Activated T-helper 2 cell treated with anti-CD3 and anti-CD28 coated beads, Interferon-gamma antibody, Interleukin-2, Interleukin-4, amounts not matched to agents 10 μg/mL and 5 μg/mL and 100 μg/mL, durations not matched to agents 14 hours and 24 hours and 36 hours (primary cell): ENCODE results near the gene REG1A. TPM values are rescaled to one million over a fixed set of nuclear protein-coding genes. Genes with fewer than 3 reads are reported as not detected.

Source experiments
- DNase-seq: peaks from one replicate; pipeline ENCODE4 v3.0.0; 2021; ENCODE audit warnings: low spot score
- H3K27ac Mint-ChIP-seq: one replicate; pipeline ENCODE4 v1.8.0; 2021; ENCODE audit warnings: mixed read lengths
- H3K27me3 Mint-ChIP-seq: one replicate; pipeline ENCODE4 v1.8.0; 2021; ENCODE audit warnings: low read depth, mixed read lengths
- H3K36me3 Mint-ChIP-seq: one replicate; pipeline ENCODE4 v1.8.0; 2021; ENCODE audit warnings: low read depth, mixed read lengths
- H3K4me1 Mint-ChIP-seq: one replicate; pipeline ENCODE4 v1.8.0; 2021; ENCODE audit warnings: low read depth, mixed read lengths
- H3K4me3 Mint-ChIP-seq: one replicate; pipeline ENCODE4 v1.8.0; 2021; ENCODE audit warnings: low read depth, mild to moderate bottlenecking, moderate library complexity, mixed read lengths
- H3K9me3 Mint-ChIP-seq: one replicate; pipeline ENCODE4 v1.8.0; 2021; ENCODE audit warnings: mixed read lengths
- intact Hi-C: fragments of 100-400 bp; cut with micrococcal nuclease; formaldehyde crosslinking; loops from one replicate; pipeline ENCODE4 v1.15.1; 2023
- total RNA-seq: library from RNA; stranded (reverse); gene quantifications from 2 replicates; pipeline ENCODE4 v1.2.3, GENCODE V29; 2022

REG1A gene
- not detected in 2 replicates for total RNA-seq

- no peak for DNase-seq
- intact Hi-C loops, result no loop called here
- no peaks in the 10 kb centered on the region for H3K27me3 Mint-ChIP-seq
- peaks cover 17% of the 10 kb centered on the region for H3K9me3 Mint-ChIP-seq
- H3K4me3 Mint-ChIP-seq, result no peak within 1 kb of the TSS
- H3K36me3 Mint-ChIP-seq, result no peaks in the 10 kb centered on the region
- H3K4me1 Mint-ChIP-seq, result no peaks in the 10 kb centered on the region
- H3K27ac Mint-ChIP-seq, result no peak within 1 kb of the TSS
Measured at GRCh38 chr2:79120194-79120713, at the start of gene REG1A. Gene REG1A, plus strand, starts transcription at chr2:79120488. Its CDS starts 374 bp downstream, at chr2:79120862.

- no peaks in the 10 kb centered on the region for H3K27me3 Mint-ChIP-seq
Measured at GRCh38 chr2:79071078-79071477, 49.2 kb upstream of the REG1A start.

GRCh38 chr2:79082987-79083386, 37.3 kb upstream of the REG1A start:
- Mint-ChIP-seq H3K4me1 (no peaks in the 10 kb centered on the region), H3K36me3 (no peaks in the 10 kb centered on the region), H3K27me3 (no peaks in the 10 kb centered on the region), H3K9me3 (peaks cover 43% of the 10 kb centered on the region), H3K4me3 (no peak overlapping the region), H3K27ac (no peak overlapping the region)
- intact Hi-C loops, result no loop called here
- DNase-seq, result no peak

More at GRCh38 chr2:79071078-79071477, 49.2 kb upstream of the REG1A start:
- peaks cover 21% of the 10 kb centered on the region for H3K9me3 Mint-ChIP-seq
- no peaks in the 10 kb centered on the region for H3K36me3 Mint-ChIP-seq
- intact Hi-C loops, result no loop called here
- DNase-seq, result no peak
- no peak overlapping the region for H3K27ac Mint-ChIP-seq
- no peak overlapping the region for H3K4me3 Mint-ChIP-seq
- no peaks in the 10 kb centered on the region for H3K4me1 Mint-ChIP-seq

GRCh38 chr2:79083597-79084251, 36.6 kb upstream of the REG1A start:
- Mint-ChIP-seq H3K4me1 (no peaks in the 10 kb centered on the region), H3K36me3 (no peaks in the 10 kb centered on the region), H3K27ac (no peak overlapping the region), H3K27me3 (no peaks in the 10 kb centered on the region), H3K4me3 (no peak overlapping the region), H3K9me3 (peaks cover 43% of the 10 kb centered on the region)
- intact Hi-C loops, result no loop called here
- no peak for DNase-seq

GRCh38 chr2:79084495-79085135, 35.7 kb upstream of the REG1A start:
- no peak for DNase-seq
- Mint-ChIP-seq H3K9me3 (peaks cover 35% of the 10 kb centered on the region), H3K4me1 (no peaks in the 10 kb centered on the region), H3K36me3 (no peaks in the 10 kb centered on the region), H3K4me3 (no peak overlapping the region), H3K27me3 (no peaks in the 10 kb centered on the region), H3K27ac (no peak overlapping the region)
- intact Hi-C loops, result no loop called here

GRCh38 chr2:79085382-79085781, 34.9 kb upstream of the REG1A start:
- no peaks in the 10 kb centered on the region for H3K4me1 Mint-ChIP-seq

GRCh38 chr2:79086255-79086654, 34.0 kb upstream of the REG1A start:
- no peaks in the 10 kb centered on the region for H3K36me3 Mint-ChIP-seq
- H3K4me3 Mint-ChIP-seq, result no peak overlapping the region
- no peak for DNase-seq
- peaks cover 33% of the 10 kb centered on the region for H3K9me3 Mint-ChIP-seq
- no peak overlapping the region for H3K27ac Mint-ChIP-seq
- H3K27me3 Mint-ChIP-seq, result no peaks in the 10 kb centered on the region
- intact Hi-C loops, result no loop called here
- no peaks in the 10 kb centered on the region for H3K4me1 Mint-ChIP-seq

More at GRCh38 chr2:79085382-79085781, 34.9 kb upstream of the REG1A start:
- H3K36me3 Mint-ChIP-seq, result no peaks in the 10 kb centered on the region
- no peak overlapping the region for H3K4me3 Mint-ChIP-seq
- H3K27ac Mint-ChIP-seq, result no peak overlapping the region
- intact Hi-C loops, result no loop called here
- peaks cover 33% of the 10 kb centered on the region for H3K9me3 Mint-ChIP-seq
- no peaks in the 10 kb centered on the region for H3K27me3 Mint-ChIP-seq
- DNase-seq, result no peak

- H3K4me3 Mint-ChIP-seq, result no peak within 1 kb of the TSS
- peaks cover 28% of the 10 kb centered on the region for H3K9me3 Mint-ChIP-seq
- no peaks in the 10 kb centered on the region for H3K4me1 Mint-ChIP-seq
- no peaks in the 10 kb centered on the region for H3K27me3 Mint-ChIP-seq
- no peak for DNase-seq
- no peak within 1 kb of the TSS for H3K27ac Mint-ChIP-seq
- no peaks in the 10 kb centered on the region for H3K36me3 Mint-ChIP-seq
- intact Hi-C loops, result no loop called here
Measured at GRCh38 chr2:79087785-79088364, 32.4 kb upstream of the REG1A start, which contains the start of gene REG1B. Gene REG1B, minus strand, starts transcription at chr2:79087993. Its CDS starts 381 bp downstream, at chr2:79087612.

GRCh38 chr2:79090693-79091092, 29.6 kb upstream of the REG1A start:
- no peaks in the 10 kb centered on the region for H3K4me1 Mint-ChIP-seq
- H3K27me3 Mint-ChIP-seq, result no peaks in the 10 kb centered on the region
- DNase-seq, result no peak
- H3K9me3 Mint-ChIP-seq, result peaks cover 23% of the 10 kb centered on the region
- no peak overlapping the region for H3K27ac Mint-ChIP-seq
- intact Hi-C loops, result no loop called here
- no peaks in the 10 kb centered on the region for H3K36me3 Mint-ChIP-seq
- no peak overlapping the region for H3K4me3 Mint-ChIP-seq

- H3K36me3 Mint-ChIP-seq, result no peaks in the 10 kb centered on the region
- no peak for DNase-seq
- intact Hi-C loops, result no loop called here
- peaks cover 25% of the 10 kb centered on the region for H3K9me3 Mint-ChIP-seq
- no peak overlapping the region for H3K4me3 Mint-ChIP-seq
- no peak overlapping the region for H3K27ac Mint-ChIP-seq
- H3K4me1 Mint-ChIP-seq, result no peaks in the 10 kb centered on the region
- no peaks in the 10 kb centered on the region for H3K27me3 Mint-ChIP-seq
Measured at GRCh38 chr2:79097843-79098242, 22.4 kb upstream of the REG1A start.

- Mint-ChIP-seq H3K27ac (no peak overlapping the region), H3K4me3 (no peak overlapping the region), H3K36me3 (no peaks in the 10 kb centered on the region), H3K9me3 (peaks cover 29% of the 10 kb centered on the region), H3K4me1 (no peaks in the 10 kb centered on the region), H3K27me3 (no peaks in the 10 kb centered on the region)
- DNase-seq, result no peak
- intact Hi-C loops, result no loop called here
Measured at GRCh38 chr2:79099140-79099686, 21.1 kb upstream of the REG1A start.

GRCh38 chr2:79100285-79100684, 20.0 kb upstream of the REG1A start:
- no peaks in the 10 kb centered on the region for H3K4me1 Mint-ChIP-seq
- no peak for DNase-seq
- H3K9me3 Mint-ChIP-seq, result peaks cover 29% of the 10 kb centered on the region
- no peak overlapping the region for H3K4me3 Mint-ChIP-seq
- H3K27me3 Mint-ChIP-seq, result no peaks in the 10 kb centered on the region
- intact Hi-C loops, result no loop called here
- H3K27ac Mint-ChIP-seq, result no peak overlapping the region
- H3K36me3 Mint-ChIP-seq, result no peaks in the 10 kb centered on the region

- Mint-ChIP-seq H3K4me1 (no peaks in the 10 kb centered on the region), H3K4me3 (no peak overlapping the region), H3K27me3 (no peaks in the 10 kb centered on the region), H3K36me3 (no peaks in the 10 kb centered on the region), H3K9me3 (peaks cover 29% of the 10 kb centered on the region), H3K27ac (no peak overlapping the region)
- no peak for DNase-seq
- intact Hi-C loops, result no loop called here
Measured at GRCh38 chr2:79101024-79101423, 19.3 kb upstream of the REG1A start.
